Measurements from ENCODE around the gene GCG.

GCG gene

GRCh38 chr2:162159446-162159845, 7.4 kb upstream of the GCG start:
- no peak for TF ChIP-seq CTCF (IDR thresholded peaks at IDR 0.05; ENCODE audit: low read depth, low read length)

GRCh38 chr2:162156149-162156548, 4.1 kb upstream of the GCG start:
- TF ChIP-seq CTCF (IDR thresholded peaks at IDR 0.05; ENCODE audit: low read depth, low read length) = no peak
- no peaks in the 10 kb centered on the region for H3K27me3 ChIP-seq
- no peaks in the 10 kb centered on the region for H3K9me3 ChIP-seq
- H3K4me3 ChIP-seq (ENCODE audit: low read depth, low read length) = no peak overlapping the region
- H3K4me1 ChIP-seq = no peaks in the 10 kb centered on the region
- no peak for DNase-seq
- H3K36me3 ChIP-seq = no peaks in the 10 kb centered on the region

More at GRCh38 chr2:162159446-162159845, 7.4 kb upstream of the GCG start:
- no peak overlapping the region for H3K4me3 ChIP-seq (ENCODE audit: low read depth, low read length)
- no peaks in the 10 kb centered on the region for H3K4me1 ChIP-seq
- H3K36me3 ChIP-seq = no peaks in the 10 kb centered on the region
- no peak for DNase-seq
- no peaks in the 10 kb centered on the region for H3K27me3 ChIP-seq
- H3K9me3 ChIP-seq = no peaks in the 10 kb centered on the region

GRCh38 chr2:162155093-162155492, 3.0 kb upstream of the GCG start:
- Histone ChIP-seq H3K9me3 (no peaks in the 10 kb centered on the region), H3K36me3 (no peaks in the 10 kb centered on the region), H3K4me1 (no peaks in the 10 kb centered on the region), H3K4me3 (ENCODE audit: low read depth, low read length) (no peak overlapping the region), H3K27me3 (no peaks in the 10 kb centered on the region)
- no peak for TF ChIP-seq CTCF (IDR thresholded peaks at IDR 0.05; ENCODE audit: low read depth, low read length)
- no peak for DNase-seq

GRCh38 chr2:162153608-162154224, 1.7 kb upstream of the GCG start:
- peak; percentile 65 for TF ChIP-seq CTCF (IDR thresholded peaks at IDR 0.05; ENCODE audit: low read depth, low read length)
- peak; percentile 34 for DNase-seq
- no peaks in the 10 kb centered on the region for H3K27me3 ChIP-seq
- H3K4me1 ChIP-seq = no peaks in the 10 kb centered on the region
- H3K4me3 ChIP-seq (ENCODE audit: low read depth, low read length) = no peak overlapping the region
- no peaks in the 10 kb centered on the region for H3K36me3 ChIP-seq
- no peaks in the 10 kb centered on the region for H3K9me3 ChIP-seq

- Histone ChIP-seq H3K4me3 (ENCODE audit: low read depth, low read length) (no peak overlapping the region), H3K27me3 (no peaks in the 10 kb centered on the region), H3K4me1 (no peaks in the 10 kb centered on the region), H3K36me3 (no peaks in the 10 kb centered on the region), H3K9me3 (no peaks in the 10 kb centered on the region)
- no peak for TF ChIP-seq CTCF (IDR thresholded peaks at IDR 0.05; ENCODE audit: low read depth, low read length)
- DNase-seq = no peak
Observed at GRCh38 chr2:162149940-162150339, 2.1 kb downstream of the GCG start.

GRCh38 chr2:162149466-162149865, 2.6 kb downstream of the GCG start:
- TF ChIP-seq CTCF (IDR thresholded peaks at IDR 0.05; ENCODE audit: low read depth, low read length) = no peak
- DNase-seq = no peak
- H3K27me3 ChIP-seq = no peaks in the 10 kb centered on the region
- H3K4me1 ChIP-seq = no peaks in the 10 kb centered on the region
- H3K36me3 ChIP-seq = no peaks in the 10 kb centered on the region
- no peaks in the 10 kb centered on the region for H3K9me3 ChIP-seq
- no peak overlapping the region for H3K4me3 ChIP-seq (ENCODE audit: low read depth, low read length)
